ENCODE data around the gene MRPL21.

GRCh38 chr11:68865241-68865640 lies 38.4 kb downstream of the MRPL21 start:
- TF ChIP-seq CTCF (IDR thresholded peaks at IDR 0.05; ENCODE audit: low read length): no peak
- no peak for TF ChIP-seq EZH2 (IDR thresholded peaks at IDR 0.05; ENCODE audit: borderline replicate concordance, low read length)
